NCI-H82 treated with DMSO at 0.1 percent for 48 hours (cell line): Measurements from ENCODE around the gene IGSF9B.

ENCODE experiments used
- DNase-seq: peaks from one replicate; lab custom pipeline; 2025; ENCODE audit not compliant: unreplicated experiment; lab: John Stamatoyannopoulos, UW

Gene IGSF9B

GRCh38 chr11:133921513-133921912, 35.3 kb downstream of the IGSF9B start:
- no peak for DNase-seq

DNA sequence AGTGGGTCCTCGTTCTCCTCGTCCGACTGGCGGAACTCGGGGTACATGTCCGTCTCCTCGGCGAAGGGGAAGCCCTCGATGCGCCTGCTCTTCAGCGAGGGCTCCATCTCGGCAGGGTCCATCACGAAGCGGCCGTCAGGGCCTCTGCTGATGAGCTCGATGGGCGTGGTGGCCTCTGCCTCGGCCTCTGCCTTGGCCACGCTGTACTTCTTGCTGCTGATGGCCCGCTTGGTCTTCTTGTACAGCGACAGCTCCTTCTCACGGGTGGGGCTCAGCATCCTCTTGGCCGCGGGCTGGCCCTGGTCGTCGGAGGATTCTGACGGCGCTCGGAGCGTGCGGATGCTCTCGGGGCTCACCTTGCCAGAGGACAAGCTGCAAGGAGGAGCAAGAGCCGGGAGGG, 35.7 kb downstream of the IGSF9B start:
- no peak for DNase-seq

DNA sequence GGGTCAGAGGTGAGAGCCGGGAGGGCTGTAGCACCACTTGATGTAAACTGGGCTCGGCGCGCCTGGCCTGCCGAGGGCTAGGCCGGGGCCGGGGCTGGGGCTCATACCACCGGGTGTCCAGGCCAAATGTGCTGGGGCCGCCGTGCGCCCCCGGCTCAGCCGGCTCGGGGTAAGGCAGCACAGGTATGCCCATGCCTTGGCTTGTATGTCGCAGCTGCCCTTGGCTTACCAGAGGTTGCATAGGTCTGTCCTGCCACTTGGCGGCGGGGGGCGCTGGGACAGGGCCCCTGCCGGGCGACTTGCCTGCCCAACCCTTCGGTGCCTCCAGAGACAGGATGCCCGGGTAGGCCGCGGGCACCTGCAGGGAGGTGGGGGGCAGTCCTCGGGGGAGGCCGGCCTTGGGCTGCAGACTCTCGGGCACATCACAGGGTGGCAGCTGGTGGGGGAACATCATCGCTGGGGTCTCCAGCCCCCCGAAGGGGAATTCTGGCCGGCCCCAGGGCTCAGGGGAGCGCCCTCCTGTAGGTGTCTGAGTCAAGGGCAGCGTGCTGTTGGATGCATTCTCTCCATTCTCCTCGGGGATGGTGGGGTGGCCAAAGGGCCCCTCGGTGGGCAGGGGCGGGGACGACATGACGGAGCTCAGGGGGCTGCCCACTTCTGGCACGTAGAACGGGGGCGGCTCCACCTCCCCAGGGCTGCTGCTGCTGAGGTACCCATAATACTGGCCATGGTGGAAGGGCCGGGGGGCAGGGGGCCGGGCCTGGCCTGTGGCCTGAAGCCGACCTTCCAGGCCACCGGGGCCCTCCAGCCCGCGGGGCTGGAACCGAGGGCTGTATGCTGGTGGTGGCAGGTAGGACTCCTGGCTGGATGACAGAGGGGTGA, 36.4 kb downstream of the IGSF9B start:
- DNase-seq, result no peak

DNA sequence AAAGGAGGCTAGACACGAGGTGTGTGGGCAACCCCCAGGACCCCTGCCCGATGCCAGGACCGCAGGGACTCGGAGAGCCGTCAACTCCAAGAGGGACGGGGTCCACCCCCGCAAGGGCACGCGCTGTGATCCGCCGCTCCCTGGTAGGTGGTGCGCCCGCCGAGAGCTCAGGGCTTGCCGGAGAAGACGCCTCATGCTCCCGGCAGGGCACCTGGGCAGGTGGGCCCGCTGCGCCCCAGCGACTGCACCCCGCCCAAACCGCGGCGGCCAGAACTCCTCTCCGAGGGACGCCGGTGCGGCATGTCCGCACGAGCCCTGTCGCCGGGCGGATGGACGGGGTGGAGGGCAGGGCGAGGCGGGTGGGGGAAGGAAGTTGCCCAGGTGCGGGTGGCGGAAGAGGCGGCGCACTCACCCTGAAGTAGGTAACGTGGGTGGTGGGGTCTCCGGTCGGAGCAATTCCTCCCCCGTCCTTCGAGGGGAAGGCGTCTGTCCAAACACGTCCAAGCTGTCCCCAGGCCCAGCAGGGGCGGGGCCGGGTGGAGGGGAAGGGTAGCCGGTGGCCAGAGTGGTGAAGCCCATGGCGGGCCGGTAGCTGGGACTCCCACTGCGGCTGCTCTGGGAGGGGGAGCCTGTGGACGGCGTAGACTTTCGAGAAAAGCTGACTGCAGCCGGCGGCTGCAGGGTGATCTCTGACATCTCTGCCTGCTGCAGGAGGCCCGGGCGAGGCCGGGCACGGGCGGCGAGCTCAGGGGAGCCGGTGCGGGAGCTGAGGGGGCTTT, 37.2 kb downstream of the IGSF9B start:
- DNase-seq, result no peak

DNA sequence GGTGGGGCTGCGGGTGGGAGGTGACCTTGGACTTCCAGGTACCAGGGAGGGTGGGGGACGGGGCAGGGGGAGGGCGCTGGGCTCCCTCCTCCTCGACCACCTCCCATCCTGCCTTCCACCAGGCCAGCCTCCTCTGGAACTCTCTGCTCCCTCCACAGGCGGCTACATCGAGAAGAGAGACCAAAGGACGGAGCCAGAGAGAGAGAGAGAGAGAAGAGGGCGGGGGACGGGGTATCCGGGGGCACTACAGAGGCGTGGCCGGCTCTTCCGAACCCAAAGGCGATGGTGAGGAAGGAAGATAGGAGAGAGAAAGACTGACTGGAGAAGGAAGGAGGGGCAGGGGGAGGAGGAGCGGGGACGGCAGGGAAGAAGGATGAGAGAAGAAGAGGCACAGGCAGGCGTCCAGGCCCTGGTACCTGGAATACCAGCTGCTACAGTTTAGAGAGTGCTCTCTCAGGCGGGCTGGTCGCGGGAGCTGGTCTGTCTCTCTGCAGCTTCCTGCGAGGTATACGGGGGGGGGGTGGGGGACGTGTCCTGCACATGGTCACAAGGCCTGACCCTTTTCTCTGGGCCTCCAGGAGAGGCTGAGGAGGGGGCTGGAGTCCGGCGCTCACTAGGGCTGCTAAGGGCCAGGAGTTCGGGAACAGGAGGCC, 38.0 kb downstream of the IGSF9B start:
- no peak for DNase-seq

DNA sequence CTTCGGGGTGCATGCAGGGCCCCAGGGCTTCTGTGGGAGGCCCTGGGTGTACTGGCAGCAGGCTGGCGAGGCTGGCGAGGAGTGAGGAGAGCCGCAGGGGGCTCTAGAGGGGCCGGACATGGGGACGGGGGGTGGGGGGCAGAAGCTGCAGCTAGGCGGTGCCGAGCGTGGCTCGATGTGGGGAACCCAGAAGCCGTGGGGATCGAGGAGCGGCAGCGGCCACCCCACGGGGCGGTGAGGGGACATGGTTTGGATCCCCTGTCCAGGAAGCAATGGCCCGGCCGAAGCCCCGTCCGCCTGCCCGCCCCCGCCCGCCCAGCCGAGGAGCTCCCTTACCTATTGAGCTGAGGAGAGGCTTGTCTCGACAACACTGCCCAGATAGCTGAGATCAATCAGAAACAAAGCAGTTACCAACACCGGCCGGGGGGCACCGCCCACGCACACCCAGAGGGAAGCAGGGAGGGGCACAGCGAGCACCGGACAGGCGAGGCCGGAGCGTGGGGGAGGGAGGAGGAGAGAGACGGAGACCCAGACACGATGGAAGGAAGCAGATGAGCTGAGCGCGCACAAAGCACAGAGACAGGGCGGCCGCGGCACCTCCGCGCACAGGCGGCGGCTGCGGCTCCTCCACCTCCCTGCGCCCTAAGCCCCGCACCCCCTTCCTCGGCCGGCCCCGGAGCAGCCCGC, 38.7 kb downstream of the IGSF9B start:
- DNase-seq, result no peak

DNA sequence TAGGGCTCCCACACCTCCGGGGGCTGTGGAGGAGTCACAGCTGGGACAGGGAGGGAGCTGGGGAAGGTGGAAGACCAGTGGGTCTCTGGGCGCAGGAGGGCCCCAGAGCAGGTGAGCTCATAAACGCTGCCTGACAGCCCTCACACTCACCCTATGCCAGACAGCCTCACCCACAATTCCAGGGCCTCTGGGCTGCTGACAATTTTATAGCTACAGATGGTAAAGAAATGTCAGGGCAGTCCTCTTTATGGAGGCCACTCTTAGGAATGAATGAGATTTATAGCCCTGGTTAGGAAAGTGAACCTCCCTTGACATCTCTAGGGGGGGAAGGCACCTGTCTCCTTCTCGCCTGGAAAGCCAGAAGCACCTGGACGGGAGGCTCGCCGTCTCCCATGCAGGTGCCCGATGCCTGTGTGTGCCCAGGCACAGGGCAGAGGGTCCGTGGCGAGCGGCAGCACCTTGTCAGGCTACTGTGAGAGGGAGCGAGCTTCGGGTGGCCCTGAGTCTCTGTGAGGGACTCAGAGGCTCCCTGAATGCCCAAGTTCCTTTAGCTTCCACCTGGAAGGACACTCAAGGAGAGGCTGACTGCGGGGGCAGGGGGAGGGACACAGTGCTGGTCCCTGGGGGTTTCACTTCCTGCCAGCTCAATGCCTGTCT, 39.9 kb downstream of the IGSF9B start:
- DNase-seq, result no peak

DNA sequence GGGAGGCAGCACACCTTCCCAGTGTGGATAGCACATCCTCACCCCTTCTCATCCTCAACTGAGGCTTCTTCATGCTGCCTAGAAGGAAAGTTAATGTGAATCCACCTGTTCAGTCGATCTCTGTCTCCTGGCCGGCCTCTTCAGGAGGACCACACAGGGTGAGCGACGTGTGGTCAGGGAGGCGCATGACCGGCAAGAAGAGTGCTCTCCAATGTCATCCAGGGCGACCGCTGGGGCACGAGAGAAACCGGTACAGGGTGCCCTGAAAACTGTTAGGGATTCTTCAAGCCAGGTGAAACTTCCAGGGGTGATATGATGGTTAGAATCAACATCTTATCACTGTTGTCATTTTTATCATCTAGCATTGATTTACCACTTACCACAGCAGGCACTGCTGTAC, 43.0 kb downstream of the IGSF9B start:
- DNase-seq, result no peak

- no peak for DNase-seq
Observed at GRCh38 chr11:133911171-133911570, 45.6 kb downstream of the IGSF9B start.

GRCh38 chr11:133910101-133910500, 46.7 kb downstream of the IGSF9B start:
- no peak for DNase-seq

DNA sequence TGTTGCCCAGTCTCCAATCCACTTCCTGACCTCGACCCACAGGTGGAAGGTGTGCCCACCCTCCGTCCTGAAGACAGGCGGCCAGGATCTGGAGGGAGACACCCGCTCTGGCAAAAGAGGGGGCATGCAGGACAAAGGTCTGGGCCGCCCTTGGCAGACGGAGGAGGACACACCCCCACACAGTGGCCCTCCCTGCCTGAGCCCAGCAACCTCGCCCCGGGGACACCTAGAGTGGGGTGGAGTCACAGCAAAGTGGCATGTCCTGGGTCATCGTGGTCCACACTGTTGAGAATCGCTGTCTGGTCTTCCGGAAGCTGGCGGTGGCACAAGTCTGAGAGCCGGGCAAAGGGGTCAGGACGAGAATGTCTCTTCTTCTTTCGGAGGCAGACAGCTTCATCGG, 47.9 kb downstream of the IGSF9B start:
- DNase-seq, result no peak

- no peak for DNase-seq
Observed at GRCh38 chr11:133907841-133908241, 48.9 kb downstream of the IGSF9B start.

GRCh38 chr11:133907216-133907615, 49.6 kb downstream of the IGSF9B start:
- DNase-seq, result no peak

- no peak for DNase-seq
Observed at GRCh38 chr11:133906746-133907145, 50.0 kb downstream of the IGSF9B start.

- DNase-seq, result no peak
Observed at GRCh38 chr11:133906241-133906640, 50.5 kb downstream of the IGSF9B start.

- DNase-seq, result no peak
Observed at GRCh38 chr11:133905677-133906156, 51.1 kb downstream of the IGSF9B start.

DNA sequence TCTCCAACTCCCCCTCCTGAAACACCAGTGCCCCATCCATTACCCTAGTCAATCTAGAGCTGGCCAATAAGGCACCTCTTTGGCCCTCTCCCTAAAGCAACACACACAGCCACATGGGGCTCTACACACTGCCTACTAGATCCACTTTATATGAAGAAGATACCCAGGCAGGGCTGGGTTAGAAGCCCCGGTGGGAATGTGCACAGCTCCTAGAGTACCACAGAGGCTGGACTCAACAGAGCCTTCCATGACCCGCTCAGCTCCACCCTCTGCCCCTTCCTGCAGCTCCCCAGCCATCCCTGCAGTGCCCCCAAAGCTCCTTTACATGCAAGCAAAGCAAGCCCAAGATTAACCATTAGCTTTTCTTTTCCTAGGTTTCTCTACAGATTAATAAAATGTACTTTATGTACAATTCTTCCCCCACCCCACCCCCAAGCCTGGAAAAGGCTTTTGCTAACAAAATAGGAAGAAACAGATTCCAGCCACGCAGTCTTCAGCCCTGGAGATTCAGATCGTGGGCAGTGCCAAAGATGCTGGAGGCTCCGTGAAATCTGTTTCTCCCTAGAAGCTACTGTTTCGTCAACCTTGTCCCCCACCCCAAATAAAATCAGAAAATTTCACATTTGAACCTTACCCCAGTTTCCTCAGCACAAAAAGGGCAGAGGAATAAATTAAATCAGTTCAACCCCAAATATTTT, 51.8 kb downstream of the IGSF9B start:
- no peak for DNase-seq

DNA sequence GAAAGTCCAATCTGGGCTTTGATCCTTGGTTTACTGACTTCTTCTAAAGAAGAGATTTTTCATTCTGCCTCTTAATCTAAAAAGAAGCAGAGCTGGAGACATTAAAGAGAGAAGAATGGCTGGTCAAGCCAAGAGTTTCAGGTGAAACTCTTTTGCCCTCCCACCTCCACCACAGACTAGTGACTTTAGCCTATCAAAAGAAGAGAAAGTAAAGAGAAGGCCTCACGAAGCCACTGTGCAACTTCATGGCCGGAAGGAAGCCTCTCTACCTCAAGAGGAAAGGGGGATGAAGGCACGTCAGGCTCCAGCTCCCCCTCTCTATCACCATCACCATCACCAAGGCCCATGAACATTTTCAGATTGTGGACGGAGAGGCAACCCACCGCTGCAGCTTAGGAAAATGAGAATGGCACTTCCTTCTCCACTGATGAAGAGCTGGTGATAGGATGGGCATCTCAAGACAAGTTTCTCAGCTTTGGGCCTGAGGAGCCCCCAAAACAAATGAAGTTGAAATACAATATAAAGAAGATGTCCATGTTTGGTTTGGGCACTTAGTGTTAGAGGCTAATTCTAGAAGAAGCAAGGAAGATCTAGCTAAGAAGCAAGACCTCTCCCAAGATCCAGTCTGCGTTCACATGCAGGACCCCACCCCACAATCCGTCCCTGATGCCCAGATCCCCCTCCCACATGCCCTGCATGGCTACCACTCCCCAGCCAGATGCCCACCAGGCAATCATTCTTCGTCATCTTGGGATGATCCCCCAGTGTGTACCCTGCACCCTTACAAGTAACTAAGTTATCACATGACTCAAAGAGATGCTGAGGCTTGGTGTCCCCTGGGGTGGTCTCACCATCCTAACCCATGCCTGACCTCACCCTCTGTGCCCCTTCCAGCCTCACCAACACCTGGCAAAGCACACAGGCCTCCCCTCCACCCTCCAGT, 52.6 kb downstream of the IGSF9B start:
- no peak for DNase-seq

- no peak for DNase-seq
Observed at GRCh38 chr11:133903056-133903455, 53.7 kb downstream of the IGSF9B start.
